T-helper 1 cell (primary cell): ENCODE results near the gene KCNQ2.

Experiments
- DNase-seq, 5 donors: peaks; one replicate each; pipeline ENCODE4 v3.0.0-alpha.2; 2012 to 2020

KCNQ2 gene

GRCh38 chr20:63469713-63470101 is 2.7 kb downstream of the KCNQ2 start:
- no peak for DNase-seq

- DNase-seq, result no peak
These were observed 3.3 kb downstream of the KCNQ2 start for GRCh38 chr20:63469019-63469712.

- no peak for DNase-seq
These were observed 4.0 kb downstream of the KCNQ2 start for GRCh38 chr20:63468421-63468820.

- DNase-seq, result no peak
These were observed 5.0 kb downstream of the KCNQ2 start for GRCh38 chr20:63467294-63468083.

GRCh38 chr20:63466861-63467260 is 5.6 kb downstream of the KCNQ2 start:
- no peak for DNase-seq

- DNase-seq, result no peak
These were observed 6.1 kb downstream of the KCNQ2 start for GRCh38 chr20:63466250-63466825.

GRCh38 chr20:63465380-63466249 is 6.8 kb downstream of the KCNQ2 start:
- no peak for DNase-seq

- DNase-seq, result no peak
These were observed 8.2 kb downstream of the KCNQ2 start for GRCh38 chr20:63464289-63464635.

- no peak for DNase-seq
These were observed 8.8 kb downstream of the KCNQ2 start for GRCh38 chr20:63463400-63464288.

- no peak for DNase-seq
These were observed 10.2 kb downstream of the KCNQ2 start for GRCh38 chr20:63462244-63462643.

- no peak for DNase-seq
These were observed 11.2 kb downstream of the KCNQ2 start for GRCh38 chr20:63461104-63461763.

- no peak for DNase-seq
These were observed 13.4 kb downstream of the KCNQ2 start for GRCh38 chr20:63459070-63459380.

- no peak for DNase-seq
These were observed 14.0 kb downstream of the KCNQ2 start for GRCh38 chr20:63458170-63459069.

GRCh38 chr20:63457737-63458136 is 14.7 kb downstream of the KCNQ2 start:
- DNase-seq, result no peak

GRCh38 chr20:63456429-63457284 is 15.8 kb downstream of the KCNQ2 start:
- no peak for DNase-seq

GRCh38 chr20:63455568-63455859 is 16.9 kb downstream of the KCNQ2 start:
- DNase-seq, result no peak

- DNase-seq, result no peak
These were observed 17.5 kb downstream of the KCNQ2 start for GRCh38 chr20:63454731-63455567.

- DNase-seq, result no peak
These were observed 19.5 kb downstream of the KCNQ2 start for GRCh38 chr20:63452821-63453523.
